HG03354 (cell line): Measurements from ENCODE around the gene GPS2.

Experiments
- ATAC-seq: cut with Tn5 transposase; IDR thresholded peaks from one replicate; pipeline ENCODE4 v1.9.1; 2021; ENCODE audit warnings: mild to moderate bottlenecking; ENCODE audit not compliant: unreplicated experiment, poor library complexity, severe bottlenecking

Gene GPS2

GRCh38 chr17:7322520-7323194 lies 7.5 kb upstream of the GPS2 start:
- ATAC-seq, result no peak

DNA sequence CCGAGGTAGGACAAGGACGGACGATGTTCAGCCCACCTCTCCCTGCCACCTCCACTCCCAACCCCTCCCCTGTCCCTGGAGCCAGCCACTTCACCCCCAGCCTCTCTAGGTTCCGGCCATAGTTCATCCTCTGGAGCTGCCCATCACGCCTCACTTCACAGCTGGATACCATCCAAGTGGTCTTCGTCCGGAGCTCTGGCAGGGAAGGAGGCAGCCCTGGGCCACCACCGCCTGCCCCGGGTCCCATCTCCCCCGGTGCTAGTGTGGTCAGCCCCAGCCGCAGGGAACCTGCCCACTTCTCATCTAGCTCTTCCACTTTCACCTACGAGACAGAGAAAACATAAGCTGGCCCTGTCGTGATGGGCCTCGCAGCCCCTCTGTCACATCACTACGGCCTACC lies 6.3 kb upstream of the GPS2 start:
- ATAC-seq, result no peak

GRCh38 chr17:7318121-7318860 lies 3.1 kb upstream of the GPS2 start:
- no peak for ATAC-seq

DNA sequence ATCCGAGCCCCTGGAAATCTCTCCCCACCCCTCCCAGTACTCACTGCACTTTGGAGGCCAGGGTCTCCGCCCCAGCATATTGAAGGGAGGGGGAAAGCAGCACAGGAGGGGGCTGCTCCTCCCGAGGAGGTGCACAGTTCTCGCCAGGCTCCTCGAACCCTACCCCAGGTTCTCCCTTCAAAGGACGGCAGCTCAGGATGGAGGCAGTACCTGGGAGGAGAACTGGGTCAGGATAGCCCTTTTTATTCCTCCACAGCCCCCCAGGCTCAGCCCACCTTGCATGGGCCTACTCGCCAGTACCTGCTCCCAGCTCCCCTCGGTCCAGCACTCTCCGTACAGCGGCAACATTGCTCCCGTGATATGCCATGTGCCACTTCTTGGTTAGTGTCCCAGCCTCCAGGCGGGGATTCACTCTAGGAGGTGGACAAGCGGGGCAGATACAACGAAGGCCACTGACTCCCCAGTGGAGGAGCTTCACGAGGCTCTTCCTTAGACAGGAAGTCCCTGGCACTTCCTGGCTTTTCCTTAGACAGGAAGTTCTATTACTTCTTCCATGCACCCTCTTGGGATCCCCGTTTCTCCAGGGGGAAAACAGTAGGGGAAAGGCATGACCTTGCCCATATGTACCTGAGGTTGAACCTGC lies 2.1 kb upstream of the GPS2 start:
- no peak for ATAC-seq

DNA sequence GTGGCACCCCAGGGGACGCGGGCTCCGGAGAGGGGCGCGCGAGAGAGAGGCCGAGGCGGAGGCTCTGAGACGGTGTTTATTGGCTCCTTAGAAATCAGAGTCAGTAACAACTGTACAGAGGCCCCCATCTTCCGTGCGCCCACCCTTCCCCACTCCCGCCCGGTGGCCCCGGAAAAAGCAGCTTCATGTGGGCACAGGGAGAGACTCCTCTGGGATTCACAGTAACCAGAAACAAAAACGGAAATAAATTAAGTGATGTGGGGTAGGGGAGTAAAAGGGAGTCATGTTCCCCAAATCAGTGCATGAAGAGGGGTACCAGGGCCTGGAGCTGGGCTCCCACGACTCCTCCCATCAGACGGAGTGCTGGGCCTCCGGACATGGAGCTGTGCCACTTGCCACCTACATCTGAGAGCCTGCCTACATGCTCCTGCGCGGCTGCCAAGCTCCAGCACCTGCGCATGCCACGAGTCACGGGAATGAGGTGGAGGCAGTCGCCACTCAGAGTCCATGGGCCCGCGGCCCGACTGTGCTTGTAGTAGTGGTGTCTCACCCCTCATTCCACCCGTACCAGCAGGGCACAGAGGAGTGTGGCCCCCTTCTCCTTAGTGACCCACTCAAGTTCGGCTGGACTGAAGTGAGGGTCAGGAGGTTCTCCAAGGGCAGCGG lies 543 bp upstream of the GPS2 start:
- ATAC-seq, result no peak

GRCh38 chr17:7313890-7314718 lies 1.1 kb downstream of the GPS2 start:
- no peak for ATAC-seq

DNA sequence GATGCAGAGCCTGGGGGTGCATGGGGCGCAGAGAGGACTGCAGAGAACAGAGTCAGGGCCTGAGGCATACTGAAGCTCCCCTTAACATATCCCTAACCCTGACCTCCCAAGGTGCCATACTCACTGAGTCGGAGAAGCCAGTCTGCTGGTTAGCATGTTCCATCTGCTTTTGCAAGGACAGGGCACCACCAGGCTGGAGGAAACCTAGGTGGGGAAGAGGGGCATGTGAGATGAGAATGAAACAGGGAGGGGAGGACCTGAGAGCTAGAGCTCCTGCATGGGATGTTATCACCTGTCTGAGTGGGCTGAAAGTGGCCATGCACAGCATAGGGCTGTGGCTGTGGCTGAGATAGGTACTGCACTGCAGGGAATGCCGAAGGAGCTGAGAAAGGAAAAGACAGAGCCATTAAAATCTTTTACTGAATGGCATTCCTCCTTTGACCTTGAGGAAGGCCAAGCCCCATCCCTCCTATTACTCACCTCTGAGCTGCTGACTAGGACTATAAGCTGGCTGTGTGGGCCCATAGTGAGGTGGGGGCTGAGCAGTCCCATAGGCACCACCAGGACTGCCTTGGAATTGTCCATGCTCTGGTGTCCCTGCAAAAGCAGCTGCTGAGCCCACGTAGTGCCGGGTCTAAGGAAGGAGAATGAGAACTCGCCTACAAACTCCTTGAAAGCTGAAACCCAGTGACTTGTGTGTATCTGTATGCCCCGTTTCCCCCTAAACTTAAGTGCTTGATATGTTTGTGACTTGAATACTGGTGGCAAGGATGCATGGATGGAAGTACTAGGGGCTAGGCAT lies 1.9 kb downstream of the GPS2 start:
- ATAC-seq, result no peak

GRCh38 chr17:7312432-7313087 lies 2.6 kb downstream of the GPS2 start:
- no peak for ATAC-seq

- no peak for ATAC-seq
Measured at GRCh38 chr17:7311110-7311705, 4.0 kb downstream of the GPS2 start.

- ATAC-seq, result no peak
Measured at GRCh38 chr17:7309628-7310027, 5.5 kb downstream of the GPS2 start.

DNA sequence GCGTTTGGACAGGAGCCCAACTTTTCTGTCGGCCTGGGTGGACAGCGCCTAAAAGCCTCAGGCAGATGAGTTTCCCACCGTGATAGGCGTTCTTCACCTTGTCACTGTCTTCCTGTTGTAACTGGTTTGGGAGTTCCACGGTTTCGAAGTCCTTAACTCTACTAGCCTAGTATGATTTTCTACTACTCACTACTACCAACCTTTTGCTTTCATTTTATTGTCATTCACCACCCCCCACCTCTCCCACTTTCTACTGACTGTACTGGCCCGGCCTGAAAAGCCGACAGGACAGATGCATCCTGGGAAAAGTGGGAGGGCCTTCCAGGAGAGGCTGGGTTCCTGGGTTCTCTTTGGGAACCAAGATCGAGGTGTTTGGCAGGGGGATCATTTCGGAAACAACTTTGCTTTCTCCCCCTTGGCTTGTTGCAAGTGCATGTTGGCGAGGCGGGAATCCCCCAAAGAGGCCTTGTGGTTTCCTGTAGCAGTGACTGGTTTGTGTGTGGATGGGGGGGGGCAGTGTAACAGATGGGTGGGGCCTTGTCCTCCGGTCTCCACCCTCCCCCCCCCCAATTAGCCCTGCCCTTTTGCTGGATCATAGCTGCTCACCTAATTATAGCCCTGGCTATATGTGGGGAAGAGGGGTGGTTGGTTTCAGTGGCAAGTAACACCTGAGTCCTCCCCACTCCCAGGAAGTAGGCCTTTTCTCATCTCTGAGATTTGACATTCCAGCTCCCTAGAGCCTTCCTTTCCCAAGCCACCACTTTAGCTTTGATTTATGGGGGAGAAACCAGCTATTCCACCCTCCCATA lies 6.3 kb downstream of the GPS2 start:
- peak; percentile 24 for ATAC-seq

- peak; percentile 8 for ATAC-seq
Measured at GRCh38 chr17:7307686-7308624, 7.2 kb downstream of the GPS2 start.

DNA sequence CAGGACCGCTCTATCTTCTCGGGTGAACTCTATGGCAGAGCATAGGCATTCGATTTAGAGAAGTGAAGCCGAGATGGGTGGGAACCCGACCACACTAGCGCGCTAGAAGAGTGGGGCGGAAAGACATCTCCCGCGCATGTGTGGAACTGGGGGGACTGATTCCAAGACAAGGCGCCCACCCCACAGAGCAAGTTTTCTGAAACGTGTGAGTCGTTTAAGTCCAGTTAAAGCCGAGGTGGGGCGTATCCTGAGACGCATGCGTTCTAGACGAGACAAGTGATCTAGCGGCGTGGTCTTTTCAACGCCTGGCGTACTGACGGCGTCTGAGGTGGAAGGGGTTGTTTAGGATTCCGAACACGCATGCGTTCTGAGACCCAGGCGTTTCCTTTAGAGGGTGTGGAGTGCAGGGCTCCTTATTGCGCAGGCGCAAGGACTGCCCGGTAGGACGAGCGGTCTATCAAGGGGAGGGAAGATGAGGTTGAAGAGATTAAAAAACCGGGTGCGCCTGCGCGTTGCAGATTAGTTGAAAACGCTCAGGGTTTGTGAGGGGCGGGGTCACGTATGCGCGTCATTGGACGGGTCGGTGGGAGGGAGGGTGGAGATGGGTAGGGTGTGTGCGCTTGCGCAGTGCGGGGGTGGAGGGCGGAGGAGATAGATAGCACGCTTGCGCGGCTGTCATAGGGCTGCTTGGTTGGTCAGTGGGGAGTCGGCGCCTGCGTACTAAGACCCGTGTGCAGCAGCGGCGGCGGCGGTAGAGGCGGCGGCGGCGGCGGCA lies 8.1 kb downstream of the GPS2 start, which contains the start of gene EIF5A:
EIF5A (plus strand) TSS at position 718 of the 775 bp plus-strand sequence. CDS start 2,008 bp downstream, outside the sequence.
- peak; percentile 73 for ATAC-seq

GRCh38 chr17:7304179-7304578 lies 11.0 kb downstream of the GPS2 start:
- ATAC-seq, result no peak

DNA sequence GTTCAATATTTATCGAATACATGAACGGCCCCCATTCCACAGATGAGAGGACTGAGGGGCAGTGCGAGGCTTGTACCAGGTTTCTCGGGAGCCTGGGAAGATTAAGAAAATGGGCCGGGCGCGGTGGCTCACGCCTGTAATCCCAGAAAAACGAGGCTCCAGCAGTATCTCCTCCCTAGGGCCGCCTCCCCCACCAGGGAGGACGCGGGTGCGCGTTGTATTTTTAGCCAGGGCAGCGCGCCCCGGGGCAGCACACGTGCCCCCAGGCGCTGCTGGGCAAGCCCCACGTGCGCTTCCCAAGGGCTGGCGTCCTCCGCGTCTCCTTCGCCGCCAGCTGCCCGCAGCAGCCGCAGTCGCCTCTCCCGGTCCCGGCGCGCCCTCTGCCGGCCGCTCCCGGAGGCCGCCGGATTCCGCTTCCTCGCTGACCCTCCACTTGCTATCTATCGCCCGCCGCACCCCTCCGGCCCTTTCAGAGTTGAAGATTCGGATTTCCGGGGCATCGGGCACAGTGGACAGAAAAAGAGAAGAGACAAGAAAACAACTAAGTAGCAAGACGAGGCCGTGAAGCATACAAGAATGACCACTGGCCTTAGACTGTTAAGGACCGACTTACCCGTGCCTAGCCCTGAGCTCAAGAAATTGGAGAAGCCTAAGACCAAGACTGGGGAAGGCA lies 18.8 kb downstream of the GPS2 start:
- no peak for ATAC-seq
